NCI-H774 (cell line): Measurements from ENCODE around the gene KRTAP10-2.
"Not testable (repeated sequence)": the region's sequence is repeated elsewhere in the genome, so short reads cannot be mapped to it uniquely, and the experiment has no call there.

Experiments
- DNase-seq: peaks from one replicate; lab custom pipeline; 2025; lab: John Stamatoyannopoulos, UW

KRTAP10-2 gene

GRCh38 chr21:44551340-44551961 is at the start of gene KRTAP10-2:
Gene KRTAP10-2 (minus strand): TSS chr21:44551505. CDS start chr21:44551458, 47 bp downstream.
- DNase-seq = no peak

GRCh38 chr21:44601091-44601490 is 49.8 kb upstream of the KRTAP10-2 start:
- not testable (repeated sequence) for DNase-seq

- not testable (repeated sequence) for DNase-seq
Observed at GRCh38 chr21:44600118-44600978, 49.0 kb upstream of the KRTAP10-2 start, which contains the start of gene KRTAP10-7. Gene KRTAP10-7 (plus strand): TSS chr21:44600597. CDS start chr21:44600622, 25 bp downstream.

- DNase-seq = no peak
Observed at GRCh38 chr21:44599264-44600029, 48.1 kb upstream of the KRTAP10-2 start.

GRCh38 chr21:44598061-44598460 is 46.8 kb upstream of the KRTAP10-2 start:
- DNase-seq = no peak

- DNase-seq = no peak
Observed at GRCh38 chr21:44596068-44596725, 44.9 kb upstream of the KRTAP10-2 start.

GRCh38 chr21:44595524-44595923 is 44.2 kb upstream of the KRTAP10-2 start:
- DNase-seq = no peak

- DNase-seq = no peak
Observed at GRCh38 chr21:44594406-44594916, 43.2 kb upstream of the KRTAP10-2 start.

GRCh38 chr21:44593598-44594405 is 42.5 kb upstream of the KRTAP10-2 start:
- DNase-seq = no peak

GRCh38 chr21:44592446-44593311 is 41.4 kb upstream of the KRTAP10-2 start, which contains the start of gene KRTAP10-6:
Gene KRTAP10-6 (minus strand): TSS chr21:44592505. CDS start chr21:44592484, 21 bp downstream.
- DNase-seq = no peak

GRCh38 chr21:44591801-44592130 is 40.5 kb upstream of the KRTAP10-2 start:
- DNase-seq = not testable (repeated sequence)

- DNase-seq = not testable (repeated sequence)
Observed at GRCh38 chr21:44590897-44591800, 39.8 kb upstream of the KRTAP10-2 start.

GRCh38 chr21:44590311-44590721 is 39.0 kb upstream of the KRTAP10-2 start:
- DNase-seq = no peak

GRCh38 chr21:44589586-44590305 is 38.4 kb upstream of the KRTAP10-2 start:
- DNase-seq = no peak

GRCh38 chr21:44589094-44589493 is 37.8 kb upstream of the KRTAP10-2 start:
- DNase-seq = no peak

GRCh38 chr21:44585892-44586291 is 34.6 kb upstream of the KRTAP10-2 start:
- DNase-seq = no peak

- DNase-seq = no peak
Observed at GRCh38 chr21:44583800-44584147, 32.5 kb upstream of the KRTAP10-2 start.
